CD4-positive, CD25-positive, alpha-beta regulatory T cell (primary cell): Measurements from ENCODE around the gene SMIM35. TPM values are rescaled to one million over a fixed set of nuclear protein-coding genes. Genes with fewer than 3 reads are reported as not detected.
A peak's percentile ranks its signal among the peaks of the same experiment; 100 is the strongest.

Experiments used
- ATAC-seq, 2 donors: fragments of 150-1000 bp; cut with Tn5 transposase; one replicate each; pipeline ENCODE4 v1.10.0; 2021; ENCODE audit warnings: low read depth in 2 of 2, moderate number of reproducible peaks in 2 of 2, moderate library complexity in 1 of 2
- DNase-seq, 3 donors: peaks; one replicate each; pipeline versions ENCODE4 v3.0.0 to v3.0.0-alpha.2; 2012 to 2022; ENCODE audit warnings: mixed read lengths in 1 of 3
- H3K27ac ChIP-seq: one replicate; pipeline ENCODE4 v1.7.0; 2013; ENCODE audit warnings: mild to moderate bottlenecking, low read length; ENCODE audit not compliant: insufficient read depth, poor library complexity, severe bottlenecking
- H3K27me3 ChIP-seq: one replicate; pipeline ENCODE4 v1.7.0; 2013; ENCODE audit warnings: low read length; ENCODE audit not compliant: control insufficient read depth, insufficient read depth
- H3K36me3 ChIP-seq: one replicate; pipeline ENCODE4 v1.7.0; 2013; ENCODE audit warnings: mild to moderate bottlenecking, low read length, moderate library complexity; ENCODE audit not compliant: control insufficient read depth, insufficient read depth
- H3K4me1 ChIP-seq: 2 replicates; pipeline ENCODE4 v1.7.0; 2013; ENCODE audit warnings: mild to moderate bottlenecking, low read length; ENCODE audit not compliant: insufficient read depth, control insufficient read depth, poor library complexity, severe bottlenecking
- H3K4me3 ChIP-seq: one replicate; pipeline ENCODE4 v1.7.0; 2013; ENCODE audit warnings: low read depth, mild to moderate bottlenecking, low read length, moderate library complexity
- H3K9me3 ChIP-seq, 2 experiments: 1 replicate in 1 of 2; 2 replicates in 1 of 2; pipeline ENCODE4 v1.7.0; 2013; ENCODE audit warnings: low read length in 2 of 2, mild to moderate bottlenecking in 1 of 2, moderate library complexity in 1 of 2; ENCODE audit not compliant: control insufficient read depth in 2 of 2
- H3K27ac Mint-ChIP-seq, 3 donors: one replicate each; pipeline ENCODE4 v1.8.0; 2020 to 2022; ENCODE audit warnings: mild to moderate bottlenecking in 3 of 3, mixed read lengths in 3 of 3, moderate library complexity in 2 of 3
- H3K27me3 Mint-ChIP-seq: one replicate; pipeline ENCODE4 v1.8.0; 2022; ENCODE audit warnings: mild to moderate bottlenecking, mixed read lengths
- H3K36me3 Mint-ChIP-seq: one replicate; pipeline ENCODE4 v1.8.0; 2020; ENCODE audit warnings: mixed read lengths
- H3K4me1 Mint-ChIP-seq, 4 donors: one replicate each; pipeline ENCODE4 v1.8.0; 2020 to 2022; ENCODE audit warnings: mixed read lengths in 4 of 4, mild to moderate bottlenecking in 1 of 4
- H3K4me3 Mint-ChIP-seq, 4 donors: one replicate each; pipeline ENCODE4 v1.8.0; 2020 to 2022; ENCODE audit warnings: mild to moderate bottlenecking in 4 of 4, mixed read lengths in 4 of 4, moderate library complexity in 3 of 4
- H3K9me3 Mint-ChIP-seq, 7 donors: one replicate each; pipeline ENCODE4 v1.8.0; 2020 to 2022; ENCODE audit warnings: mixed read lengths in 7 of 7, mild to moderate bottlenecking in 3 of 7, moderate library complexity in 2 of 7
- polyA plus RNA-seq, 4 donors: library from polyadenylated mRNA; unstranded; fragments of 300-500 nt; fragmentation: Illumina TruSeq; gene quantifications; one replicate each; pipeline ENCODE4 v1.2.3, GENCODE V29; 2021
- total RNA-seq: library from RNA; stranded (reverse); gene quantifications from one replicate; pipeline ENCODE4 v1.2.3, GENCODE V29; 2022

Gene SMIM35
- total and polyA plus RNA-seq, 5 donors from 2014 or later = 0.90 to 1.9 (median 1.2) TPM

DNA sequence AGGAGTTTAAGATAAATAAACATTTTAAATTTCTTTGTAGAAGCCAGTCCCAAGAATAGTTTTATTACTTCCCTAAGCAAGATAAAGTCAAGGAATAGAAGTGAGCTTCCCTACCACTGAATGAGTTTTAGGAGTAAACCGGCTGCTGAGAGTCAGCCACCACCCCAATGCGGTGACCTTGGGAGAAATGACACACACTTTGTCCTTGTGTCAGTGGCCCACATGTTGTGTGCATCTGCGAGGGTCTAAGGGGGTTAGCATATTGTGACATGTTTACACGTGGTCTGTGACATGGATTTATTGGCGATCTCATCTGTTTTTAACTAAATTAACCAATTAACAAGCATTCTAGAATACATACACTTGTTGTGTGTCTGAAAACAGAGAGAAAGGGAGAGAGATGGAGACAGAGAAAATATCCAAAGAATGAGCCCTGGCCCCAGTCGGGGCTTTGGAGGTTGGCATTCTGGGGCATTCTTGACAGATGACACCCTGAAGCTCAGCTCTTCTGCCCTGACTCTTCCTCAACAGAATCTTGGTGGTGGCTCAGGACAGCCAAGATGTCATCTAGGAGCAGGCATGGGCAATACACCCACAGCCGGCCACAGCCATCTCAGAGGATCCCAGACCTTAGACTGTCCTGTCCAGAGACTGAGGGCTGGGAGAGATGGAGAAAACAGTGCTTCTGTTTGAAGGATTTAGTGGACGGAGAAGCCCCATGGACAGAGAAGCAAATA, 39.6 kb downstream of the SMIM35 start:
- H3K27ac Mint-ChIP-seq = peak overlapping the region; percentile 95 to 99 (median 96)
- H3K27ac ChIP-seq = peak overlapping the region; percentile 86

DNA sequence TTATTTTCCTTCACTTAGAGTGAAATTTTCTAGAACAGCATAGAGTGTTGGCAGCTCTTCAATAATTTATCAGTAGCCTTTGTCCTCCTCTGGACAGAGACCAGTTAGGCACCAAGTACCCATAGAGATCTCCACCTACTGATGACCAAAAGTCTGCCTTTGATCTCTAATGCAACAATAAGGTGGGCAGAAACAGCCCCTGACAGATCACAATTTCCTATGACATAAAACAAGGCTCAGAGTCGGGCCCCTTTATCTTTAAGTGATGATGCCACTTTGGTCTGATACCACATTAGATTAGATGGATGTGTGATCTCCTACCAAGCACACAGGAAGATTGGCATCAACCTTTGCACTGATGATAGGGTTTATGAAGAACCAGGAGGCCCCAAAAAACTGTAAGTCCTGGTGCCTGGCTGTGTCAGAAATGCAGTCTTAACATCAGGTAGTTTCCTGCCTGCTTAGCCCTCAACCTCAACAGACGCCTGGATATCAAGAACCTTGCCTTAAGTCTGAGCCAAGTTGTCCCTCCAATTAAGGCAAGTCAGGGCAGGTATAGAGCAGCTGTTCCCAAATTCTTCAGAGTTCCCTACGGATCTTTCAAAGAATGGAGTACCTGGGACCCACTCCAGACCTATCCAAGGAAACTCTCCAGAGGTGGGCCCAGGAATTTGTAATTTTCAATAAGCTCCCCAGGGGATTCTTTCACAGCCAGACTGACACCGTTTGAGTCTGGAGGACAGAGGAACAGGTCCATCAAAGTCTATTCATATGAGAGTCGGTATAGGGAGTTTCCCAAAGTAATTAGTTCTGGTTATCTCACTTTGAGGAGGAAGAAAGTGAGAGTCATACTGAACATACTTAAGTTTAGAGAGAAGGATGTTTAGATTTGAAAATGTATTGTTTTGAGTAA, 40.5 kb downstream of the SMIM35 start:
- Mint-ChIP-seq H3K9me3 (peaks cover 0 to 1% (median 0%) of the 10 kb centered on the region in 7 donors), H3K36me3 (no peaks in the 10 kb centered on the region), H3K4me1 (peaks cover 39 to 99% (median 76%) of the 10 kb centered on the region in 4 donors), H3K27ac (peak overlapping the region; percentile 95 to 99 (median 96)), H3K4me3 (peak overlapping the region; percentile 39 to 74 (median 54)), H3K27me3 (no peaks in the 10 kb centered on the region)
- Histone ChIP-seq H3K4me1 (peaks cover 90% of the 10 kb centered on the region), H3K36me3 (no peaks in the 10 kb centered on the region), H3K27me3 (no peaks in the 10 kb centered on the region), H3K27ac (peak overlapping the region; percentile 86), H3K9me3 (no peaks in the 10 kb centered on the region), H3K4me3 (peak overlapping the region; percentile 42)
- ATAC-seq (peak; percentile 52 to 59), DNase-seq (peak; percentile 20 to 75 (median 59))

More for the DNA sequence above, 39.6 kb downstream of the SMIM35 start:
- peak overlapping the region; percentile 42 for H3K4me3 ChIP-seq
- H3K27me3 ChIP-seq = no peaks in the 10 kb centered on the region
- peak overlapping the region; percentile 22 to 74 (median 54) for H3K4me3 Mint-ChIP-seq
- H3K9me3 Mint-ChIP-seq = peaks cover 0 to 1% (median 0%) of the 10 kb centered on the region in 7 donors
- peaks cover 94% of the 10 kb centered on the region for H3K4me1 ChIP-seq
- H3K9me3 ChIP-seq = no peaks in the 10 kb centered on the region
- H3K36me3 ChIP-seq = no peaks in the 10 kb centered on the region
- peaks cover 42 to 99% (median 76%) of the 10 kb centered on the region in 4 donors for H3K4me1 Mint-ChIP-seq
- DNase-seq (no peak), ATAC-seq (no peak)
- no peaks in the 10 kb centered on the region for H3K36me3 Mint-ChIP-seq
- no peaks in the 10 kb centered on the region for H3K27me3 Mint-ChIP-seq

GRCh38 chr11:118045191-118045590, 41.6 kb downstream of the SMIM35 start:
- ATAC-seq (no peak), DNase-seq (no peak)
- Mint-ChIP-seq H3K27ac (peak overlapping the region; percentile 95 to 99 (median 96)), H3K4me1 (peaks cover 38 to 96% (median 69%) of the 10 kb centered on the region in 4 donors), H3K27me3 (no peaks in the 10 kb centered on the region), H3K36me3 (no peaks in the 10 kb centered on the region), H3K9me3 (peaks cover 0 to 1% (median 0%) of the 10 kb centered on the region in 7 donors), H3K4me3 (peak overlapping the region in 3 of 4 donors; percentile 2 to 74 (median 47))
- Histone ChIP-seq H3K36me3 (no peaks in the 10 kb centered on the region), H3K4me3 (peak overlapping the region; percentile 42), H3K27me3 (no peaks in the 10 kb centered on the region), H3K9me3 (no peaks in the 10 kb centered on the region), H3K4me1 (peaks cover 78% of the 10 kb centered on the region), H3K27ac (peak overlapping the region; percentile 86)

DNA sequence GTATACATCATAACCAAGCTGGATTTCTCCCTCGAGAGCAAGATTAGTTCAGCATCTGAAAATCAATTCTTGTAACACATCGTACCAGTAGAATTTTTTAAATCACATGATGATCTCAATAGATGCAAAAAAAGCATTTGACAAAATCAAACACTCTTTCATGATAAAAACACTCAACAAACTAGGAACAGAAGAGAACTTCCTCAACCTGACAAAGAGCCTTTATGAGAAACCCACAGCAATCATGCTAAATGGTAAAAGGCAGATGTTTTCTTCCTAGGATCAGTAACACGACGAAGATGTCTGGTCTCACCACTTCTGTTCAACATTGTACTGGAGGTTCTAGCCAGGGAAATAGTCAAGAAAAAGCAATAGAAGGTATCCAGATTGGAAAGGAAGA, 44.0 kb downstream of the SMIM35 start:
- Mint-ChIP-seq H3K36me3 (no peaks in the 10 kb centered on the region), H3K27me3 (no peaks in the 10 kb centered on the region), H3K4me3 (peak overlapping the region; percentile 39 to 78 (median 55)), H3K9me3 (peaks cover 0 to 1% (median 0%) of the 10 kb centered on the region in 7 donors), H3K4me1 (peaks cover 43 to 90% (median 69%) of the 10 kb centered on the region in 4 donors), H3K27ac (peak overlapping the region; percentile 67 to 82 (median 82))
- H3K36me3 ChIP-seq = no peaks in the 10 kb centered on the region
- H3K4me1 ChIP-seq = peaks cover 59% of the 10 kb centered on the region
- H3K27ac ChIP-seq = peak overlapping the region; percentile 54
- DNase-seq (peak in 1 of 3 donors; percentile 44), ATAC-seq (no peak)
- no peaks in the 10 kb centered on the region for H3K9me3 ChIP-seq
- no peaks in the 10 kb centered on the region for H3K27me3 ChIP-seq
- H3K4me3 ChIP-seq = peak overlapping the region; percentile 38

DNA sequence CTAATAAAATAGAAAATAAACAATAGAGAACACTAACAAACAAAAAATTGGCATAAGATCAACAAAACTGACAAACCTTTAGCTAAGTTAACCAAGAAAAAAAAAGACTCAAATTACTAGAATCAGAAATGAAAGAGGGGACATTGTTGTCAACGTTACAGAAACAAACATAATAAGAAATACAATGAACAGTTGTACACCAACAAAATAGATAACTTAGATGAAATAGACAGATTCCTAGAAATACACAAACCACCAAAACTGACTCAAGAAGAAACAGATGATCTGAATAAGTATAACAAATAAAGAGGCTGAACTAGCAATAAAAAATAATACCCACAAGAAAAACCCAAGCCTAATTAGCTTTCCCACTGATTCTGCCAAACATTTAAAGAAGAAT, 44.6 kb downstream of the SMIM35 start:
- Histone ChIP-seq H3K4me3 (peak overlapping the region; percentile 38), H3K27ac (peak overlapping the region; percentile 54), H3K9me3 (no peaks in the 10 kb centered on the region), H3K27me3 (no peaks in the 10 kb centered on the region), H3K4me1 (peaks cover 52% of the 10 kb centered on the region), H3K36me3 (no peaks in the 10 kb centered on the region)
- peak overlapping the region; percentile 67 to 82 (median 82) for H3K27ac Mint-ChIP-seq
- peak in 1 of 3 donors; percentile 73 for DNase-seq
- H3K4me1 Mint-ChIP-seq = peaks cover 41 to 90% (median 69%) of the 10 kb centered on the region in 4 donors
- no peaks in the 10 kb centered on the region for H3K27me3 Mint-ChIP-seq
- peaks cover under 1% of the 10 kb centered on the region for H3K36me3 Mint-ChIP-seq
- peak; percentile 42 to 55 for ATAC-seq
- peak overlapping the region in 3 of 4 donors; percentile 47 to 78 (median 63) for H3K4me3 Mint-ChIP-seq
- peaks cover 0 to 1% (median 0%) of the 10 kb centered on the region in 7 donors for H3K9me3 Mint-ChIP-seq

- no peak overlapping the region for H3K4me3 ChIP-seq
- H3K27ac Mint-ChIP-seq = peak overlapping the region; percentile 21 to 78 (median 60)
- DNase-seq = no peak
- H3K36me3 ChIP-seq = no peaks in the 10 kb centered on the region
- no peak overlapping the region for H3K27ac ChIP-seq
- H3K4me1 ChIP-seq = peaks cover 9% of the 10 kb centered on the region
- peak overlapping the region in 1 of 4 donors; percentile 17 for H3K4me3 Mint-ChIP-seq
- H3K27me3 ChIP-seq = no peaks in the 10 kb centered on the region
- no peaks in the 10 kb centered on the region for H3K9me3 Mint-ChIP-seq
- H3K27me3 Mint-ChIP-seq = peaks cover 6% of the 10 kb centered on the region
- peaks cover 5% of the 10 kb centered on the region for H3K36me3 Mint-ChIP-seq
- peaks cover 22 to 61% (median 34%) of the 10 kb centered on the region in 4 donors for H3K4me1 Mint-ChIP-seq
- ATAC-seq = no peak
- H3K9me3 ChIP-seq = no peaks in the 10 kb centered on the region
These were observed 53.3 kb downstream of the SMIM35 start for GRCh38 chr11:118033443-118033842.

DNA sequence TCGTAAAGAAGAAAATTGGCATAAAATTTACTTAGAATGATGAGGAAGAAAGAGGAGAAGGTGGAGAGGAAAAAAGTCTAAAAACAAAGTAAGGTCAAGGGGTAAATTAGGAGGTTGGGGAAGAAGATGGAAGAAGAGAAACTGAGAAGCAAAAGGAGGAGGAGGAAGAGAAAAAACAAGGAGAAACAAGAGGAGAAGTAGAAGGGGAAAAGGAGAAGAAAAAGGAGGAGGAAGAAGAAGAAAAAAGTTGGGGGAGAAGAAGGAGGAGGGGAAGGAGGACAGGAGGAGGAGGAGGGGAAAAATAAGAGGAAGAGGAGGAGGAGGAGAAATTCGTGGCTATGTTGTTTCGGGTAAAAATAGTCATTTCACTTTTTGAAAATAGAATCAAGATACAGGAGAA, 58.1 kb downstream of the SMIM35 start:
- Mint-ChIP-seq H3K4me3 (peak overlapping the region in 1 of 4 donors; percentile 46), H3K27ac (peak overlapping the region; percentile 2 to 46 (median 35)), H3K36me3 (no peaks in the 10 kb centered on the region), H3K27me3 (peaks cover 6% of the 10 kb centered on the region), H3K4me1 (peaks cover 19 to 58% (median 34%) of the 10 kb centered on the region in 4 donors), H3K9me3 (peaks cover 0 to 3% (median 0%) of the 10 kb centered on the region in 7 donors)
- H3K9me3 ChIP-seq = no peaks in the 10 kb centered on the region
- DNase-seq = no peak
- no peaks in the 10 kb centered on the region for H3K36me3 ChIP-seq
- no peak for ATAC-seq
- H3K27ac ChIP-seq = no peak overlapping the region
- no peak overlapping the region for H3K4me3 ChIP-seq
- H3K4me1 ChIP-seq = peaks cover 8% of the 10 kb centered on the region
- H3K27me3 ChIP-seq = no peaks in the 10 kb centered on the region
